Osteocyte (in vitro differentiated cells): Measurements from ENCODE around the gene GANAB. TPM values are rescaled to one million over a fixed set of nuclear protein-coding genes. Genes with fewer than 3 reads are reported as not detected.
"Not testable (repeated sequence)": the region's sequence is repeated elsewhere in the genome, so short reads cannot be mapped to it uniquely, and the experiment has no call there.

Experiments used
- DNase-seq: peaks from one replicate; pipeline ENCODE4 v3.0.0; 2021; ENCODE audit warnings: mixed read lengths; ENCODE audit not compliant: unreplicated experiment; ENCODE audit errors: extremely low spot score
- H3K27ac Mint-ChIP-seq: one replicate; pipeline ENCODE4 v1.8.0; 2021; ENCODE audit warnings: mild to moderate bottlenecking, mixed read lengths; ENCODE audit not compliant: unreplicated experiment
- H3K27me3 Mint-ChIP-seq: one replicate; pipeline ENCODE4 v1.8.0; 2021; ENCODE audit warnings: mixed read lengths; ENCODE audit not compliant: unreplicated experiment
- H3K36me3 Mint-ChIP-seq: one replicate; pipeline ENCODE4 v1.8.0; 2021; ENCODE audit warnings: mixed read lengths; ENCODE audit not compliant: unreplicated experiment
- H3K4me1 Mint-ChIP-seq: one replicate; pipeline ENCODE4 v1.8.0; 2021; ENCODE audit warnings: mixed read lengths; ENCODE audit not compliant: unreplicated experiment
- H3K4me3 Mint-ChIP-seq: one replicate; pipeline ENCODE4 v1.8.0; 2021; ENCODE audit warnings: mild to moderate bottlenecking, moderate library complexity, mixed read lengths; ENCODE audit not compliant: unreplicated experiment
- H3K9me3 Mint-ChIP-seq: one replicate; pipeline ENCODE4 v1.8.0; 2021; ENCODE audit warnings: mixed read lengths; ENCODE audit not compliant: unreplicated experiment
- total RNA-seq: library from RNA; stranded (reverse); gene quantifications from 2 replicates; pipeline ENCODE4 v1.2.1, GENCODE V29; 2021
- TF ChIP-seq, protein P1 (sequence below): fragments of 200-600 bp; sonication (generic); IDR thresholded peaks from 2 replicates; pipeline ENCODE4 v1.5.0; 2021; ENCODE audit warnings: antibody characterized with exemption, mild to moderate bottlenecking, moderate library complexity

The GANAB gene
- total RNA-seq, 1 donor from 2014 or later: 366 TPM

DNA sequence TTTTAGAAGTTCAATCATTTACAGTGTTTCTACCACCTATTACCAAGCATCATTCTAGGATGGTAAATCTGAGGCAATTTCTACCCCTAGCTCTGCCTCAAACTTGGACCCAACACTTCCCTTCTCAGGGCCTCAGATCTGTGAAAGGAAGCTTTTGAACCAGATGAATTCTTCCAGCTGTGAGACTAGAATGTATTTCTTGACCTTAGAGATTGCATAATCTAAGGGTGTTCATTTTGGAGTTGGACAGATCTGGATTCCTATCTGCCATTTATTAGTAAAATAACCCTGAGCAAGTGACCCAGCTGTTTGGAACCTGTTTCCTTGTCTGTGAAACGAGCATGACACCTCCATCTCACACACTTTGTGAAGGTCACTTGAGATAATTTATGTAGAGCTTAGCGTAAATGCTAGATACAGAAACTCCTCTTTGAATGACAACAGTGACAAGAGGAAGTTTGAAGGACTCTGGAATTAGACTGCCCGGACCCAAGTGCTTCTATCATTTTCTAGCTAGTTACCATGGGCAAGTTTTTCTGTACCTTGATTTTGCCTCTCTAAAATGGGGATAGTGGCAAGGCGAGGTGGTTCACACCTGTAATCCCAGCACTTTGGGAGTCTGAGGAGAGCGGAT lies 10.5 kb upstream of the GANAB start:
- Mint-ChIP-seq H3K27me3 (no peaks in the 10 kb centered on the region), H3K4me3 (no peak overlapping the region), H3K36me3 (no peaks in the 10 kb centered on the region), H3K27ac (no peak overlapping the region), H3K9me3 (no peaks in the 10 kb centered on the region), H3K4me1 (peaks cover 14% of the 10 kb centered on the region)
- no peak for DNase-seq
- TF ChIP-seq, protein P1, sequence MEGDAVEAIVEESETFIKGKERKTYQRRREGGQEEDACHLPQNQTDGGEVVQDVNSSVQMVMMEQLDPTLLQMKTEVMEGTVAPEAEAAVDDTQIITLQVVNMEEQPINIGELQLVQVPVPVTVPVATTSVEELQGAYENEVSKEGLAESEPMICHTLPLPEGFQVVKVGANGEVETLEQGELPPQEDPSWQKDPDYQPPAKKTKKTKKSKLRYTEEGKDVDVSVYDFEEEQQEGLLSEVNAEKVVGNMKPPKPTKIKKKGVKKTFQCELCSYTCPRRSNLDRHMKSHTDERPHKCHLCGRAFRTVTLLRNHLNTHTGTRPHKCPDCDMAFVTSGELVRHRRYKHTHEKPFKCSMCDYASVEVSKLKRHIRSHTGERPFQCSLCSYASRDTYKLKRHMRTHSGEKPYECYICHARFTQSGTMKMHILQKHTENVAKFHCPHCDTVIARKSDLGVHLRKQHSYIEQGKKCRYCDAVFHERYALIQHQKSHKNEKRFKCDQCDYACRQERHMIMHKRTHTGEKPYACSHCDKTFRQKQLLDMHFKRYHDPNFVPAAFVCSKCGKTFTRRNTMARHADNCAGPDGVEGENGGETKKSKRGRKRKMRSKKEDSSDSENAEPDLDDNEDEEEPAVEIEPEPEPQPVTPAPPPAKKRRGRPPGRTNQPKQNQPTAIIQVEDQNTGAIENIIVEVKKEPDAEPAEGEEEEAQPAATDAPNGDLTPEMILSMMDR: no peak

- peak overlapping the region; percentile 40 for H3K4me3 Mint-ChIP-seq
- TF ChIP-seq, protein P1: no peak
- peak overlapping the region; percentile 98 for H3K27ac Mint-ChIP-seq
- H3K4me1 Mint-ChIP-seq: peaks cover 14% of the 10 kb centered on the region
- H3K27me3 Mint-ChIP-seq: no peaks in the 10 kb centered on the region
- DNase-seq: no peak
- no peaks in the 10 kb centered on the region for H3K9me3 Mint-ChIP-seq
- H3K36me3 Mint-ChIP-seq: peaks cover 2% of the 10 kb centered on the region
Observed at GRCh38 chr11:62654297-62654696, 7.9 kb upstream of the GANAB start.

DNA sequence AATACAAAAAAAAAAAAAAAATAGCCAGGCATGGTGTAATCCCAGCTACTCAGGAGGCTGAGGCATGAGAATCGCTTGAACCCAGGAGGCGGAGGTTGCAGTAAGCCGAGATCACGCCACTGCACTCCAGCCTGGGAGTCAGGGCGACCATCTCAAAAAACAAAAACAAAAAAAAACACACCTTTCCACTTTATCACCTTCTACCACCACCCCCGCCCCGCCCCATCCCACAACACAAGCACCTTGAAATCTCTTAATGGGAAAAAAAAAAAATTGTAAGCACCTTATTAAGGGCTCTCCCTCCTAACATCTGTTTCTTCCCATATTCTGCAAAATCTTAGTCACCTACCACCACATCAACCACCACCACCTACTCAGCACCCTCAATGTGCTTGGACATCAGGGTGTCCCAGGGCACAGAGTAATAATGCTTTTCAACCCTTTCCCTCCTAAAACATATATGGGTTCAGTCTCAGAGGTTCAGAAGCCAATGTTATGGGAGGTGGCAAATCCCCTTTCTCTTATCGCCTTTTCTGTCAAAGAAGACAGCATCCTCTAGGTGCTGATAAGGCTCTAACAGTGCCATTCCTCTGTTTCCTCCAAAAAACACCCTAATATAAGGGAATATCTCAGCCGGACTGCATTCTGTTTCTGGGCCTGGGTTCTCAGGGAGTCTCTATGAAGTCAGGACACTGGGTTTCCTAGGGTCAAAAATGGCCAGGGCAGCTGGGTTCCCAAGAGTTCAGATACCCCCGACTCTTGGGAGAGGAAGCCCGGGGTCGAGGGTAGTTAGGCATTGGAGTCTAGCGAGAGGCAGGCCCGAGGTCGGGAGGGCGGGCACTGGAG lies 6.0 kb upstream of the GANAB start:
- no peak for DNase-seq
- no peaks in the 10 kb centered on the region for H3K9me3 Mint-ChIP-seq
- peaks cover 7% of the 10 kb centered on the region for H3K36me3 Mint-ChIP-seq
- H3K4me1 Mint-ChIP-seq: peaks cover 17% of the 10 kb centered on the region
- TF ChIP-seq, protein P1: no peak
- H3K4me3 Mint-ChIP-seq: peak overlapping the region; percentile 89
- no peaks in the 10 kb centered on the region for H3K27me3 Mint-ChIP-seq
- peak overlapping the region; percentile 85 for H3K27ac Mint-ChIP-seq

- H3K9me3 Mint-ChIP-seq, H3K27ac Mint-ChIP-seq, H3K36me3 Mint-ChIP-seq, DNase-seq, H3K27me3 Mint-ChIP-seq, H3K4me3 Mint-ChIP-seq: not testable (repeated sequence)
- peaks cover 28% of the 10 kb centered on the region for H3K4me1 Mint-ChIP-seq
Observed at GRCh38 chr11:62650283-62650682, 3.9 kb upstream of the GANAB start.

GRCh38 chr11:62649486-62649885 lies 3.1 kb upstream of the GANAB start:
- no peak for DNase-seq
- Mint-ChIP-seq H3K27ac (no peak overlapping the region), H3K4me1 (peaks cover 33% of the 10 kb centered on the region), H3K9me3 (no peaks in the 10 kb centered on the region), H3K4me3 (no peak overlapping the region), H3K36me3 (peaks cover 7% of the 10 kb centered on the region), H3K27me3 (no peaks in the 10 kb centered on the region)
- TF ChIP-seq, protein P1: no peak
